GM12874 (cell line): ENCODE data around the gene ZFYVE21.

Experiments
- TF ChIP-seq, protein P1 (sequence below): IDR thresholded peaks from 2 replicates; pipeline ENCODE4 v1.5.1; 2011; ENCODE audit warnings: low read depth, mild to moderate bottlenecking, control low read depth, low read length, moderate library complexity; ENCODE audit not compliant: insufficient read depth

The ZFYVE21 gene

DNA sequence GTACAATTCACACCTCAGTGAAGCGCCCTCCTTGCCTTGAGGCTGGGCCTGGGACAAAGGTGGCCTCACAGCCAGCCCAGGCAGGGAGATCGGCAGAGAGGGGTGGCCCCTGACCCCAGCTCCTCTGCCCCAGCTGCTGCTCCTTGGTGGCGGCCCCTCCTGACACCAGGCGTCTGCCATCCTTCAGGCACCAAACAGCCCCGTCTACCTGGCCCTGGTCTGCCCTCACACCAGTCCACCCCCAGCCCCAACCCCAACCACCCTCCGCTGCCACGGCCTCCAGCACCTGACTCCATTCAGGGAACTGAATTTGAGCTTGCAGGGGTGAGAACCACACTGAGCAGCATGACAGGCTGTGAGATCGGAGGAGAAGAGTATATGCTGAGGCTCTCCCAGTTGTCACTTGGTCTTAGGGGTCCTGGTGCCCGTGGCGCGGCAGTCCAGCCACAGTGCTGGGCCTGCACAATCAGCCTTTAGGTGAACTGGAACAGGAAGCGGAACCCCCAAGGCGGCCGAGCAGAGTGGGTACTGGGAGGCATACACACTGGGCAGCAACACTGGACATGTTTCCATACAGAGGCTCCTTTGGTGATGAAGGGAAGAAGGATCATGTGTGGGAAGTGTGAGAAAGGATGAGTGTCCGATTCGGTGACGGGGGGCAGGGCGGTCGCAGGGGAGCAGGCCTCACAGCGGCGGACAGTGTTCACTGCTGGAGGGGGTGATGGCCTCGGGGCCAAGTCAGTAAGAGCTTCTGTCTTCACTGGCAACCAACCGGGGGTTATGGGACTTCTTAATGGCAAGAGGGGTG is 18.7 kb downstream of the ZFYVE21 start:
- TF ChIP-seq, protein P1, sequence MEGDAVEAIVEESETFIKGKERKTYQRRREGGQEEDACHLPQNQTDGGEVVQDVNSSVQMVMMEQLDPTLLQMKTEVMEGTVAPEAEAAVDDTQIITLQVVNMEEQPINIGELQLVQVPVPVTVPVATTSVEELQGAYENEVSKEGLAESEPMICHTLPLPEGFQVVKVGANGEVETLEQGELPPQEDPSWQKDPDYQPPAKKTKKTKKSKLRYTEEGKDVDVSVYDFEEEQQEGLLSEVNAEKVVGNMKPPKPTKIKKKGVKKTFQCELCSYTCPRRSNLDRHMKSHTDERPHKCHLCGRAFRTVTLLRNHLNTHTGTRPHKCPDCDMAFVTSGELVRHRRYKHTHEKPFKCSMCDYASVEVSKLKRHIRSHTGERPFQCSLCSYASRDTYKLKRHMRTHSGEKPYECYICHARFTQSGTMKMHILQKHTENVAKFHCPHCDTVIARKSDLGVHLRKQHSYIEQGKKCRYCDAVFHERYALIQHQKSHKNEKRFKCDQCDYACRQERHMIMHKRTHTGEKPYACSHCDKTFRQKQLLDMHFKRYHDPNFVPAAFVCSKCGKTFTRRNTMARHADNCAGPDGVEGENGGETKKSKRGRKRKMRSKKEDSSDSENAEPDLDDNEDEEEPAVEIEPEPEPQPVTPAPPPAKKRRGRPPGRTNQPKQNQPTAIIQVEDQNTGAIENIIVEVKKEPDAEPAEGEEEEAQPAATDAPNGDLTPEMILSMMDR: no peak

DNA sequence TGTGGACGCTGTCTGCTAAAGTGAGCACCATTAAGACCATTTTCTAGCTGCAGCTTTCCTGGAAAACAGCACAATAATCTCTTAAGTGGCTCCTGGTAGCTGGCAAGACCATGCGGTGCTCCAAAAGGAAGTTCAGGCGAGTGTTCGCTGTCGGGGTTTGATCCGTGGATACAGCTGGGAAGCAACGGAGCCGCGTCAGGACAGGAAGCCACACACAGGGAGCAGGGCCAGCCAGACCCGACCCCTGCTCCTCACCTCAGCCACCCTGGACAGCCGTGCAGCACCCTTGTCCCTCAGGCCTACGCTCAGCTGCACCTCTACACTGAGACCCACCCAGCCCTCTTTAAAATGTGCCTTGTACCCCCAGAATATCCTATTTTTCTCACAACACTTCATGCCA is 19.4 kb downstream of the ZFYVE21 start:
- TF ChIP-seq, protein P1: no peak

DNA sequence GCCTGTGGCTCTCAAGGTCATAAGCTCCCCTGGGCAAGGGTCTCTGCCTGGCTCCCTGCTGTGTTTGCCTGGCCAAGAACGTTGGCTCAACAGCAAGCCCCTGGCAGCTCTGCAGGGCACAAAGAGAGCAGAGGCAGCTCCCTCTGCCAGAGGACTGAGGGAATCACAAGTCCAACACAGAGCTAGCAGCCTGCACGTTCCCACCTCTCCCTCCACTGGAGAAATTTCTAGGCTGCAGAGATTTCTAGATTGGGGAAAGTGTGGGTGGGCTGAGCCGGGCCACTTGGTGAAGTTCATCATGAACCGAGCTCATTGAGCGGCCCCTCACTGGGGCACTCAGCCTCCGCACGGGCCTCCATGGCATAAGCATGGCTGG is 19.8 kb downstream of the ZFYVE21 start:
- TF ChIP-seq, protein P1: no peak

DNA sequence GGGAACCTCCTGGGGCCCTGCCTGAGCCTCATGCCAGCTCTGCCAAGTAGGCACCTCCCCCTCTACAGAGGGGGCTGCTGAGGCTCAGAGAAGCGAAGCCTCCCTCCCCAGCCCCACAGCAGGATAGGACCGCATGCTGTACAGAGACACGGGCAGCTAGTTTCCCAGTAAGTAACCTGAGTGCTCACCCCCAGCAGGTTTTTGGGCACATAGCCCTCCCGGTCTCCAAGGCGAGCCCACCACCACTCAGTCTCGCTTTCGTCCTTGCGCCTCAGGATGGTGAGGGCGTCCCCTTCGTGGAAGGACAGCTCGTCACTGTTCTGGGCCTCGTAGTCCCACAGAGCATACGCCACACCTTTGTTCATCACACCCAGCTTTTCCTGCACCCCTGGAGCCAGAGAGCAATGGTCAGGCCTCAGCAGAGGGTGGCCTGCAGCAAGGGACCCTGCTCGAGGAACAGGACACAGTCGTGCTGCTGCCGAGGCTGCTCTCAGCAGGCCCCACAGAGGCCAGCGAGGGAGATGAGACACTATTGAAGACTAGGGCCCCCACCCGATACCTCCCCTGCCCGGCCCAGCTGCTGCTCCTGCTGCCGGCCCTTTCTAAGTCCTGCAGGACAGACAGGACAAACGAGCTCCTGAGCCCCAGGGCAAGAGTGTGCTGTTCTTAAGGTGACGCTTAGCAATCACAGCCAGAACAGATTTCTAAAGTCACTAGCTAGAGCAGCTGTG is 20.4 kb downstream of the ZFYVE21 start:
- TF ChIP-seq, protein P1: no peak

DNA sequence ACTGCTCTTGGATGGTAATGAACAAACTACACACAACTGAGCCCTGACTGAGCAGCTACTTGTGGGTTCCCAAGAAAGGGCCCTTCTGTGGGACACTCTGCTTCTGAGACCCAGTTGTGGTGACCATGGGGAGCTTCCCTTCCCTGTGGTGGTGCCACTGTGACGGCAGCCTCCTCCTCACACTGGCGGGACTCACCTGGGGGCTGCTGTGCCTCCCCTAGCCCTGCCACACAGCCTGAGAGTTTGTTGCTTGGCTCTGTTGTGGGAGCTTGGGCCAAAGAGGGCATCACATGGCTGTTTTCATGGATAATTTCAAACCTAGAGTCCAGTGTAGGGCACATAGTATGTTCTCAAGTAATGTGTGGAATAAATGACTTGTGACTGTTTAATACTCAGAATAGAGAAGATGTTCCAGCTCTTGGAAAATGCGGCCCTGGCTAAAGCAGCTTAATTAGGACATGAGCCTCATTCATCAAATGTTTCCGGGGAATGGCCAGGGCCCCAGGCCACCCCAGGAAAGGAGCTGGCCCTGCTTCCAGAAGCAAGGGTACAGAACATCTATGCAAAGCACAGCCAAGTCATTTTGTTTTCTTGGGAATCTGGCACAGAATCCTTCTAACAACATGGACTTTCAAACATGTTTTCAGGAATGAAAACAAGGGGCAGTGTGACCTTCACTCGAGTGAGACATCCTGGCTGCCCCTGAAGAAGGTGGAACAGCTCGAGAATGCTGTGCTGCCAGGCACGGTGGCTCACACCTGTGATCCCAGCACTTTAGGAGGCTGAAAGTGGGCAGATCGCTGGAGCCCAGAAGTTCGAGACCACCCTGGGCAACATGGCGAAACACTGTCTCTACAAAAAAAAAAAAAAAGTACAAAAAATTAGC is 21.2 kb downstream of the ZFYVE21 start:
- TF ChIP-seq, protein P1: no peak

DNA sequence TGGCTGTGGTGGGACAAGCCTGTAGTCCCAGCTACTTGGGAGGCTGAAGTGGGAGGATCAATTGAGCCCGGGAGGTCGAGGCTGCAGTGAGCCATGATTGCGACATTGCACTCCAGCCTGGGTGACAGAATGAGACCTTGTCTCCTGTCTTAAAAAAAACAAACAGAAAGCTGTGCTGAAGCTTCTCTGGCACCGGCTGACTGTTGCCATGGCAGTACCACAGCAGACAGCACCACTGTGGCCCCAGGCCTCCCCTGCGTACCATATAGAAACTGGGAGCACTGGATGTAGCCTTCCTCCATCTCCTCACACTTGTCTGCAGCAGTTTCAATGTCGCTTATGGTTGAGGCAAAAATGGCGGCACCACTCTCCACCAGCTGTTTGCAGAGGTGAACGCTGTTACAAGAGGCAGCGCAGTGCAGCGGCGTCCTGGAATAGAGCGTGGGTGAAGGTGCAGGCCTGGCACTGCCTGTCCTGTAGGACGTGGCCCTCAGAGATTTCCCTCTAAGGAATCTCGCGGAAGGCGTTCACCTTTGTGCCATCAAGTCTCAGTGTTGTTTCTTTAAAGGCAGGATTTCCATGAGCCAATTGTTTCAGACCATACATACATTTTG is 21.9 kb downstream of the ZFYVE21 start:
- TF ChIP-seq, protein P1: no peak
